Measurements from ENCODE around the gene FAM200C. TPM values are rescaled to one million over a fixed set of nuclear protein-coding genes. Genes with fewer than 3 reads are reported as not detected.
A peak's percentile ranks its signal among the peaks of the same experiment; 100 is the strongest.

The FAM200C gene
- 2.5 TPM for total RNA-seq

GRCh38 chr5:160399402-160400353 lies at the start of gene FAM200C:
TSS of gene FAM200C (minus strand) at chr5:160400054. CDS start at chr5:160395490, 4,564 bp downstream.
- Histone ChIP-seq H3K27me3 (no peaks in the 10 kb centered on the region), H3K27ac (peak within 1 kb of the TSS; percentile 79), H3K36me3 (peaks cover 0 to 26% of the 10 kb centered on the region in 2 donors), H3K4me1 (peaks cover 21% of the 10 kb centered on the region), H3K9me3 (no peaks in the 10 kb centered on the region), H3K4me3 (peak within 1 kb of the TSS; percentile 66)
- TF ChIP-seq POLR2A (IDR thresholded peaks at IDR 0.05) (peak in 1 of 2 donors; percentile 96), POLR2AphosphoS5 (IDR thresholded peaks at IDR 0.05; ENCODE audit: insufficient read depth in 1 of 2, low read depth in 1 of 2) (peak; percentile 99 to 100), CTCF (IDR thresholded peaks at IDR 0.05) (no peak)
- DNase-seq (ENCODE audit: extremely low spot score in 2 of 2), result peak in 1 of 2 donors; percentile 93
- intact Hi-C loops (cut with DNase I), result loop anchor here (10.0 kb wide), 1 partner anchor 285 kb away; the partner anchor contains the start of gene PWWP2A

GRCh38 chr5:160449458-160449857 lies 49.6 kb upstream of the FAM200C start:
- H3K4me1 ChIP-seq, result no peaks in the 10 kb centered on the region
- H3K27me3 ChIP-seq, result no peaks in the 10 kb centered on the region
- H3K9me3 ChIP-seq, result no peaks in the 10 kb centered on the region
- intact Hi-C loops (cut with DNase I), result no loop called here
- TF ChIP-seq CTCF (IDR thresholded peaks at IDR 0.05) (no peak), POLR2A (IDR thresholded peaks at IDR 0.05) (no peak), POLR2AphosphoS5 (IDR thresholded peaks at IDR 0.05; ENCODE audit: insufficient read depth in 1 of 2, low read depth in 1 of 2) (no peak)
- no peaks in the 10 kb centered on the region for H3K36me3 ChIP-seq
- no peak overlapping the region for H3K27ac ChIP-seq
- H3K4me3 ChIP-seq, result no peak overlapping the region
- no peak for DNase-seq (ENCODE audit: extremely low spot score in 2 of 2)

- no peaks in the 10 kb centered on the region for H3K27me3 ChIP-seq
- H3K27ac ChIP-seq, result no peak overlapping the region
- no peaks in the 10 kb centered on the region for H3K9me3 ChIP-seq
- no peak for DNase-seq (ENCODE audit: extremely low spot score in 2 of 2)
- no peaks in the 10 kb centered on the region for H3K4me1 ChIP-seq
- intact Hi-C loops (cut with DNase I), result no loop called here
- TF ChIP-seq POLR2AphosphoS5 (IDR thresholded peaks at IDR 0.05; ENCODE audit: insufficient read depth in 1 of 2, low read depth in 1 of 2) (no peak), CTCF (IDR thresholded peaks at IDR 0.05) (no peak), POLR2A (IDR thresholded peaks at IDR 0.05) (no peak)
- no peaks in the 10 kb centered on the region for H3K36me3 ChIP-seq
- no peak overlapping the region for H3K4me3 ChIP-seq
Measured at GRCh38 chr5:160448886-160449285, 49.0 kb upstream of the FAM200C start.

GRCh38 chr5:160445751-160446150 lies 45.9 kb upstream of the FAM200C start:
- Histone ChIP-seq H3K4me3 (no peak overlapping the region), H3K27ac (no peak overlapping the region), H3K27me3 (no peaks in the 10 kb centered on the region), H3K4me1 (no peaks in the 10 kb centered on the region), H3K9me3 (no peaks in the 10 kb centered on the region), H3K36me3 (no peaks in the 10 kb centered on the region)
- TF ChIP-seq POLR2A (IDR thresholded peaks at IDR 0.05), result no peak
- no peak for TF ChIP-seq POLR2AphosphoS5 (IDR thresholded peaks at IDR 0.05; ENCODE audit: insufficient read depth in 1 of 2, low read depth in 1 of 2)
- no peak for TF ChIP-seq CTCF (IDR thresholded peaks at IDR 0.05)
- no peak for DNase-seq (ENCODE audit: extremely low spot score in 2 of 2)
- intact Hi-C loops (cut with DNase I), result no loop called here

- Histone ChIP-seq H3K4me1 (no peaks in the 10 kb centered on the region), H3K4me3 (no peak overlapping the region), H3K9me3 (no peaks in the 10 kb centered on the region), H3K27me3 (no peaks in the 10 kb centered on the region), H3K27ac (no peak overlapping the region), H3K36me3 (no peaks in the 10 kb centered on the region)
- TF ChIP-seq POLR2A (IDR thresholded peaks at IDR 0.05), result no peak
- intact Hi-C loops (cut with DNase I), result no loop called here
- DNase-seq (ENCODE audit: extremely low spot score in 2 of 2), result no peak
Measured at GRCh38 chr5:160445132-160445531, 45.3 kb upstream of the FAM200C start.

Data from vagina (tissue), 2 donors.